ENCODE data around the gene MUC13. TPM values are rescaled to one million over a fixed set of nuclear protein-coding genes. Genes with fewer than 3 reads are reported as not detected.

MUC13 gene
- polyA plus RNA-seq, 2 of the 4 experiments (the other 2 are of a cell fraction) = 5.5 to 8.8 TPM

GRCh38 chr3:124878561-124879336, 55.8 kb downstream of the MUC13 start:
- H3K4me3 ChIP-seq = peak overlapping the region; percentile 22; the same call in 1 of the 3 replicates
- 1% methylated on average over 6 of the region's 6 CpGs for WGBS (ENCODE audit: missing lambda C conversion rate)
- TF ChIP-seq ZNF302 (CRISPR knock-in tag; IDR thresholded peaks at IDR 0.05) (0 out of 2 replicates have a peak, but pooled peaks have one; percentile 9), FOSL2 (IDR thresholded peaks at IDR 0.05) (peak; percentile 95), FOSL2 (CRISPR knock-in tag; IDR thresholded peaks at IDR 0.05) (peak; percentile 97), HES2 (IDR thresholded peaks at IDR 0.05) (peak; percentile 68; the same call in 1 of the 2 replicates), ATOH8 (CRISPR knock-in tag; IDR thresholded peaks at IDR 0.05; ENCODE audit: low read depth) (peak; percentile 69; the same call in 1 of the 2 replicates), CHD2 (IDR thresholded peaks at IDR 0.05; ENCODE audit: low read length, partially characterized antibody) (no peak), CEBPB (IDR thresholded peaks at IDR 0.05) (peak; percentile 77 to 83), ZC3H11A (IDR thresholded peaks at IDR 0.05) (no peak), TFCP2L1 (CRISPR knock-in tag; IDR thresholded peaks at IDR 0.05) (0 out of 2 replicates have a peak, but pooled peaks have one; percentile 70), ESRRA (IDR thresholded peaks at IDR 0.05; ENCODE audit: borderline replicate concordance, low read length) (no peak; the same call in 1 of the 2 replicates), FOXS1 (CRISPR knock-in tag; IDR thresholded peaks at IDR 0.05) (peak; percentile 13; the same call in 1 of the 2 replicates), GATA3 (IDR thresholded peaks at IDR 0.05; ENCODE audit: borderline replicate concordance) (peak; percentile 98), JUN (IDR thresholded peaks at IDR 0.05) (peak; percentile 99), BHLHE40 (IDR thresholded peaks at IDR 0.05; ENCODE audit: low read depth, low read length) (no peak), HOXA7 (CRISPR knock-in tag; IDR thresholded peaks at IDR 0.05) (no peak), HOXB13 (CRISPR knock-in tag; IDR thresholded peaks at IDR 0.05; ENCODE audit: low read depth) (peak; percentile 79; the same call in 1 of the 2 replicates), NFE2L2 (conservative IDR thresholded peaks at IDR 0.05; ENCODE audit: low read length) (peak; percentile 57; the same call in 1 of the 2 replicates), EHF (CRISPR knock-in tag; IDR thresholded peaks at IDR 0.05) (0 out of 2 replicates have a peak, but pooled peaks have one; percentile 21), HOXB5 (CRISPR knock-in tag; IDR thresholded peaks at IDR 0.05) (peak; percentile 82; the same call in 1 of the 2 replicates), JUNB (IDR thresholded peaks at IDR 0.05) (peak; percentile 100), ZSCAN20 (CRISPR knock-in tag; IDR thresholded peaks at IDR 0.05) (peak; percentile 73; the same call in 1 of the 2 replicates), RFX5 (IDR thresholded peaks at IDR 0.05) (no peak), EP300 (IDR thresholded peaks at IDR 0.05) (peak; percentile 95 to 98), HEYL (CRISPR knock-in tag; IDR thresholded peaks at IDR 0.05) (no peak; the same call in 1 of the 2 replicates), MYC (IDR thresholded peaks at IDR 0.05; ENCODE audit: borderline replicate concordance, low read length) (no peak), CBX8 (IDR thresholded peaks at IDR 0.05) (no peak), TP53 (CRISPR knock-in tag; IDR thresholded peaks at IDR 0.05) (no peak), CBX2 (IDR thresholded peaks at IDR 0.05; ENCODE audit: borderline replicate concordance, low read depth) (no peak), SMC3 (IDR thresholded peaks at IDR 0.05) (no peak; the same call in 2 of the 3 replicates), FOSB (CRISPR knock-in tag; IDR thresholded peaks at IDR 0.05) (0 out of 2 replicates have a peak, but pooled peaks have one; percentile 52), POLR2AphosphoS2 (conservative IDR thresholded peaks at IDR 0.05; ENCODE audit: low read length) (no peak), RARB (CRISPR knock-in tag; IDR thresholded peaks at IDR 0.05) (peak; percentile 39; the same call in 1 of the 2 replicates), RAD21 (conservative IDR thresholded peaks at IDR 0.05 in 1 of 2, IDR thresholded peaks at IDR 0.05 in 1 of 2) (peak; percentile 25 to 60), MAX (IDR thresholded peaks at IDR 0.05) (peak; percentile 91), SREBF2 (IDR thresholded peaks at IDR 0.05) (no peak), RNF2 (IDR thresholded peaks at IDR 0.05; ENCODE audit: borderline replicate concordance, low read depth) (no peak), MAFK (IDR thresholded peaks at IDR 0.05; ENCODE audit: partially characterized antibody) (peak; percentile 75), EHMT2 (IDR thresholded peaks at IDR 0.05; ENCODE audit: low read depth) (no peak), KDM5A (IDR thresholded peaks at IDR 0.05) (no peak), BCL3 (IDR thresholded peaks at IDR 0.05) (peak; percentile 92; the same call in 2 of the 3 replicates)

More at GRCh38 chr3:124878561-124879336, 55.8 kb downstream of the MUC13 start:
- CTCF ChIA-PET = interaction anchor here (1.2 to 2.5 kb wide), 6 partner anchors 12 to 118 kb away, joined by 4 to 23 read pairs (median 8); no protein-coding TSS in a partner anchor
- no peaks in the 10 kb centered on the region for H3K9me3 ChIP-seq
- H3K4me2 ChIP-seq = peak overlapping the region; percentile 84
- POLR2A ChIA-PET = interaction anchor here (1.0 to 2.8 kb wide), 5 partner anchors 8 to 116 kb away, joined by 3 to 18 read pairs (median 4); partner anchors contain the start of gene ITGB5
- DNase-seq (ENCODE audit: low read depth in 1 of 2, low spot score in 1 of 2) (peak; percentile 92 to 98), FAIRE-seq (peak; percentile 74), ATAC-seq (peak; percentile 95 to 98)
- peaks cover 83% of the 10 kb centered on the region for H3K4me1 ChIP-seq
- H3K27ac ChIP-seq = peak overlapping the region; percentile 91 to 99
